NCI-H1105 (cell line): ENCODE results near the gene BICRA.
A peak's percentile ranks its signal among the peaks of the same experiment; 100 is the strongest.
"Not testable (repeated sequence)": the region's sequence is repeated elsewhere in the genome, so short reads cannot be mapped to it uniquely, and the experiment has no call there.

Experiments
- DNase-seq: peaks from one replicate; lab custom pipeline; 2025; lab: John Stamatoyannopoulos, UW

BICRA gene

GRCh38 chr19:47694466-47695273, 85.7 kb downstream of the BICRA start:
- no peak for DNase-seq

- no peak for DNase-seq
Observed at GRCh38 chr19:47695533-47696262, 86.8 kb downstream of the BICRA start.

GRCh38 chr19:47696635-47697034, 87.7 kb downstream of the BICRA start:
- no peak for DNase-seq

- peak; percentile 46 for DNase-seq
Observed at GRCh38 chr19:47697863-47698609, 89.1 kb downstream of the BICRA start.

GRCh38 chr19:47698631-47699359, 89.9 kb downstream of the BICRA start:
- DNase-seq = no peak

- no peak for DNase-seq
Observed at GRCh38 chr19:47699360-47699917, 90.5 kb downstream of the BICRA start.

- no peak for DNase-seq
Observed at GRCh38 chr19:47700934-47701716, 92.2 kb downstream of the BICRA start.

- no peak for DNase-seq
Observed at GRCh38 chr19:47701717-47702552, 93.0 kb downstream of the BICRA start.

- no peak for DNase-seq
Observed at GRCh38 chr19:47702671-47703070, 93.7 kb downstream of the BICRA start.

GRCh38 chr19:47703301-47703700, 94.4 kb downstream of the BICRA start:
- no peak for DNase-seq

GRCh38 chr19:47704024-47704423, 95.1 kb downstream of the BICRA start:
- DNase-seq = no peak

- DNase-seq = no peak
Observed at GRCh38 chr19:47704656-47705055, 95.7 kb downstream of the BICRA start.

- peak; percentile 56 for DNase-seq
Observed at GRCh38 chr19:47707135-47707925, 98.4 kb downstream of the BICRA start.

- DNase-seq = no peak
Observed at GRCh38 chr19:47711652-47712242, 102.8 kb downstream of the BICRA start.

GRCh38 chr19:47713046-47714021, 104.4 kb downstream of the BICRA start, which contains the start of gene EHD2:
TSS of gene EHD2 (plus strand) at chr19:47713422. CDS start at chr19:47716613, 3,191 bp downstream.
- DNase-seq = no peak

GRCh38 chr19:47714339-47714738, 105.4 kb downstream of the BICRA start:
- DNase-seq = no peak

GRCh38 chr19:47714855-47715254, 105.9 kb downstream of the BICRA start:
- DNase-seq = not testable (repeated sequence)
